Motor neuron (in vitro differentiated cells): Measurements from ENCODE around the gene ADCY7. TPM values are rescaled to one million over a fixed set of nuclear protein-coding genes. Genes with fewer than 3 reads are reported as not detected.
A peak's percentile ranks its signal among the peaks of the same experiment; 100 is the strongest.

Source experiments
- ATAC-seq, 8 experiments: fragments of 200-7000 bp; cut with Tn5 transposase; replicated peaks in 6 of 8; 2 replicates each; pipeline ENCODE4 v1.8.0; 2021; ENCODE audit warnings: mild to moderate bottlenecking in 8 of 8, moderate library complexity in 8 of 8
- H3K27ac ChIP-seq, 2 donors: fragments of 250-450 bp; sonication (Bioruptor Pico); 2 replicates each; pipeline ENCODE4 v1.9.0; 2021; ENCODE audit warnings: antibody characterized with exemption in 2 of 2, mild to moderate bottlenecking in 2 of 2, moderate library complexity in 1 of 2
- H3K4me1 ChIP-seq, 2 donors: fragments of 250-450 bp; sonication (Bioruptor Pico); replicated peaks in 1 of 2; 2 replicates each; pipeline ENCODE4 v1.6.1; 2021; ENCODE audit warnings: antibody characterized with exemption in 2 of 2, mild to moderate bottlenecking in 2 of 2, moderate library complexity in 1 of 2
- H3K4me3 ChIP-seq, 5 donors: fragments of 250-450 bp; sonication (Bioruptor Pico); 2 replicates each; pipeline ENCODE4 v1.9.0; 2021; ENCODE audit warnings: antibody characterized with exemption in 5 of 5, mild to moderate bottlenecking in 5 of 5, moderate library complexity in 4 of 5
- WGBS, 10 experiments: fragments of 450-650 bp; shearing (Covaris generic); methylation state at CpG; one replicate each; pipeline ENCODE4 v1.0.0; 2022; 5-methylcytosine and 5-hydroxymethylcytosine counted together
- in situ Hi-C, 9 experiments: fragments of 400-800 bp; cut with MboI; loops; one replicate each; pipeline ENCODE4 v1.15.0; 2021; ENCODE audit warnings: low sequenced_read_pairs in 9 of 9, low pct_unique_long_range_greater_than_20kb in 2 of 9; ENCODE audit not compliant: unreplicated experiment in 9 of 9
- total RNA-seq, 8 experiments: library from RNA; unstranded; fragments of 300-600 nt; gene quantifications; 2 replicates each; pipeline versions ENCODE4 v1.2.3 to v1.2.4, GENCODE V29; 2022

ADCY7 gene
- total RNA-seq, 8 experiments from 2014 or later: 4.1 to 17.9 (median 7.5) TPM

DNA sequence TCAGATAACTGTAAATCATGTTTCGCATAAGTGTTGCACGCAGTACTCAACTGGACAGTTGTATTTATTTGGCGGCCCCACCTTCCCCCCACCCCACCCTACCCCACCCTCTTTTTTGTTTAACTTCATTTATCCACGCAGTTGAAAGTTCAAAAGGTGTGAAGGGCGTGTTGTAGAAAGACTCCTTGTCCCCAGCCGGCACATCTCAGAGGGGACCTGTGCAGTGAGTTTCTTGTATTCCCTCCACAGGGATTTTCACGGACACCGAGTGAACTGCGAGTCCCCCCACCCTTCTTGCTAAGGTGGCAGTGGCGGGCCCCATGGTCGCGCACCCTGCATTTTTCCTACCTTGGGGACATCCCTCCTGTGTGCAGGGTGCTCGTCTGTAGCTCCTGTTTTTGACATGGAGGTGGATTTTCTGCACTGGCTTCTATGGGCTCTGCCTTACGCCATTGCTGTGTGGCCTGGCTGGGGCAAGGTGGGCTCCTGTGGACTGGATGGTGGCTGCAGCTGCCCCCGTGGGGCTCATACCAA lies 36.2 kb downstream of the ADCY7 start:
- peaks cover 4 to 7% of the 10 kb centered on the region in 2 donors for H3K4me1 ChIP-seq
- H3K27ac ChIP-seq: no peak overlapping the region
- in situ Hi-C loops: no loop called here
- ATAC-seq: peak in 1 of 8 experiments; percentile 9
- 63 to 100% (median 100%) methylated on average over 1 of the region's 15 CpGs; no CpG with 5 or more reads in 6 of the 10 experiments for WGBS, 10 experiments
- no peak overlapping the region for H3K4me3 ChIP-seq

DNA sequence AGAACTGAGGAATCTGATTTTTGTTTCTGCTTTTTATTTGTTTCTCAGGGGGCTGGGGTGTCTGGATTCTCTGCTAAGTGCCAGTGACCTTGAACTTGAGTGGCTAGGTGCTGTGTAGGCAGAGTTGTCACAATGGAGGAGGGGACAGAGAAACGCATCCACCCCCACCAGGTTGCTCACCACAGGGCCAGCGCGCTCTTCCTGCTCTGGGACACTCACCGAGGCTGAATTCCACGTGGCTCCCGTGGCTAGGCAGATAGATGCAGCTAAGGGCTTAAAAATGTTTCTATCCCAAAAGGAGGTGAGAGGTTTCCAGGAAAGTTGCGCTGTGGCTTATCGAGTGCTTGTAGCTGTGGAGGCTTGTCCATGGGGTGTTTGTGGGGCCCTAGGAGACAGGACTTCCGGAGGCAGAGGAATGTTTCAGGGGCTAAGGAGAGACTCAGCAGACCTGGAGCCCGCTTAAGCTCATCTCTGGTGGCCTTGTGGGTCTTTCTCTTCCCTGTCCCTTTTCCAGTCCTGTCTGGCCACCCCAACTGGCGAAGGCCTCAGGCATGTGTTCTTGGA lies 36.8 kb downstream of the ADCY7 start:
- in situ Hi-C loops: no loop called here
- WGBS, 10 experiments: 70 to 100% (median 91%) methylated on average over 1 to 9 of the region's 11 CpGs; no CpG with 5 or more reads in 3 of the 10 experiments
- Histone ChIP-seq H3K27ac (no peak overlapping the region), H3K4me3 (no peak overlapping the region), H3K4me1 (peaks cover 0 to 1% of the 10 kb centered on the region in 2 donors)
- no peak for ATAC-seq

DNA sequence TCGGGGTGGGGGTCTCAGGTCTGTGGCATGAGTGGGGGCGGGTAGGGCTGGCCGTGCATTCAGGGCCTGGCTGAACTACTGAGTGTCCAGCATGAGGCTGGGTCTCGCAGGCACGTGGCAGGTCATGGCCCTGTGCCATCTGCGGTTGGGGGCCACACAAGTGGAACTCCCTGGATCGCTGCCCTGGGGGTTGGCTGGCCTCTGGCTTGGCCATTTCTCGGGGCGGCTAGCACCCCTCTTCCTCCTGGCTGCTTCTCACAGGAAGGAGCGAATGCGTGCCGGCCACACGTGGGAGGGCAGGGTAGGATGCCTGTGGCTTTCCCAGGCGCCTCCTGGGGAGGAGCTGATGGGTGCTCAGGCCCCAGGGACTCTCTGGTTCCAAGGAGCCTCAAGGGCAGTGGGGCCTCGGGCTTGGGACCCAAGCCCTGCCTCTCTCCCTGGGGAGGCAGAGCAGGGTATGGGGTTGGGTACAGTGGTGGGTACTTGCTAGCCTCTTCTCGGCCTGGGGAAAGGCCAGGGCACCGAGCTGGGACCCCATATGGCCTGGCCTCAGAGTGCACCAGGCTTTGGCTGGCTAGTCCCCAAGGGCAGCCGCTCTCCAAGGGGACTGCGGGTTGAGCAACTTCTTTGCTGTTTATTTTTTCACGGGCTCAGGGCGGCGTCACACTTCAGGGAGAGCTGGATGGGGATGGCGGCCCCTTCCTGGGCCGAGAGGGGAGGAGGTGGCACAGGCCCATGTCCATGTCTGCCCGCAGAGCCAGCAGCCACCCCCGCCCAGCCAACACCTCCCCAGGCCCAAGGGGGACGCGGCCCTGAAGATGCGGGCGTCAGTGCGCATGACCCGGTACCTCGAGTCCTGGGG lies 37.5 kb downstream of the ADCY7 start:
- Histone ChIP-seq H3K27ac (no peak overlapping the region), H3K4me1 (no peaks in the 10 kb centered on the region), H3K4me3 (no peak overlapping the region)
- no peak for ATAC-seq
- 80 to 100% (median 86%) methylated on average over 1 to 5 of the region's 33 CpGs; no CpG with 5 or more reads in 5 of the 10 experiments for WGBS, 10 experiments
- in situ Hi-C loops: no loop called here

DNA sequence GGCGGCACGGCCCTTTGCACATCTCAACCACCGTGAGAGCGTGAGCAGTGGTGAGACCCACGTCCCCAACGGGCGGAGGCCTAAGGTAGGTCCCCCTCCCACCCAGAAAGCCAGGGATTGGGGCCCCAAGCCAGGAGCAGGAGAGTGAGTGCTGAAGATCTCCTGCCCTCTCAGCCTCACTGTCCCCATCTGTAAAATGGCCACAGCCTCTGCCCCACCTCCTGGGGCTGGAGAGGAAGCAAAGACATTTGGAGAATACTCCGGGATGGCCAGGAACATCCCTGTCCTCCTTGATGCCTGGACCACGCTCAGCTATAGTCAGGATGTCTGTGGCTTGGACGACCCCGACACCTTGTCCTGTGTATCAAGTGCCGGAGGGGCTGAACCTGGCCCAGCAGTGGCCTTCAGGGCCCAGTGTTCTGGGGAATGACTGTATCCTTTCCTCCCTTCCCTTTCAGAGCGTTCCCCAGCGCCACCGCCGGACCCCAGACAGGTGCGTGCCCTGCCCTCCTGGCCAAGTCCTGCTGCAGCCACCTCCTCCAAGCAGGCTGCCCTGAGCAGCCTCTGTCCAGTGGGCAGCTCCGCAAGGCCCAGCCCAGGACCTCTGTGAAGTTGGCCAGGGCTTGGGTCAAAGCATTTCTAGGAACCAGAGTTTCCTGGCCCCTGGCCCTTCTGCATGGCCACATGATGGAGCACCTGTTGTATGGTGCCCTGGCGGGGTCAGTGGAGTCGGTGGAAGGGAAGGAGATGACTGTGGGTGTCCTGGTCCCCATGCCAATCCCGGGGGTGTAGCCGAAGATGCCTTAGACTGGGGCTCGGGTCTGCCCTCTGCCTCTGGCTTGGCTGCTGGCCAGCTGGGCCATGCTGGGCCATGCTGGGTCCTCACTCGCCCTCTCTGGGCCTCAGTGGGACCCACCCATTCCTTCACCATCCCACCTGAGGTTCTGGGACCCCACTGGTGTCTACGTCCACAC lies 38.4 kb downstream of the ADCY7 start:
- no peak overlapping the region for H3K27ac ChIP-seq
- WGBS, 10 experiments: 80 to 100% (median 94%) methylated on average over 1 to 6 of the region's 25 CpGs; no CpG with 5 or more reads in 5 of the 10 experiments
- in situ Hi-C loops: no loop called here

DNA sequence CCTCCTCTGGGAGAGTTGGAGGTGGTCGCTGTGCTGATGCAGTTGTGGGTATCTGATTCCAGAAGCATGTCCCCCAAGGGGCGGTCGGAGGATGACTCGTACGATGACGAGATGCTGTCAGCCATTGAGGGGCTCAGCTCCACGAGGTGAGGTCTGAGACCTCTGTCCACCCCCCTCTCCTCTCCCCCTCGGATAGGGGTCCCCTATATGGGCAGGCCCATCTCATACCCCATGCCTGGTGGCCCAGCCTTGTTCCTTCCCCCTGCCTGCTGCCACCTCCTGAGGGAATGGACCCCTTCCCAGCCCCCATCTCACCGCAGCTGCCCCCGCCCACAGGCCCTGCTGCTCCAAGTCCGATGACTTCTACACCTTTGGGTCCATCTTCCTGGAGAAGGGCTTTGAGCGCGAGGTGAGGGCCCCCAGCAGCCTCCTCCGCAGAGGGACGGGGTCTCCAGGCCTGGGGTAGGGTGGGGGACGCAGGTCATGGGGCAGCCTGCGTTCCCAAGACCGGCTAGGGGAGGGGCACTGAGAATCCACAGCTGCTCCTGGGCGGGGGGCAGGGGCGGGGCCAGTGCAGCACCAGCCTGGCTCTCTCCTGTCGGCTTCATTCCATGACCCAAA lies 39.2 kb downstream of the ADCY7 start:
- Histone ChIP-seq H3K27ac (no peak overlapping the region), H3K4me3 (no peak overlapping the region), H3K4me1 (peaks cover 7 to 12% of the 10 kb centered on the region in 2 donors)
- in situ Hi-C loops: no loop called here
- 90% methylated on average over 2 of the region's 21 CpGs; no CpG with 5 or more reads in 9 of the 10 experiments for WGBS, 10 experiments
- no peak for ATAC-seq

More for the DNA sequence above, 38.4 kb downstream of the ADCY7 start:
- H3K4me1 ChIP-seq: peaks cover 3 to 5% of the 10 kb centered on the region in 2 donors
- H3K4me3 ChIP-seq: no peak overlapping the region
- ATAC-seq: no peak

DNA sequence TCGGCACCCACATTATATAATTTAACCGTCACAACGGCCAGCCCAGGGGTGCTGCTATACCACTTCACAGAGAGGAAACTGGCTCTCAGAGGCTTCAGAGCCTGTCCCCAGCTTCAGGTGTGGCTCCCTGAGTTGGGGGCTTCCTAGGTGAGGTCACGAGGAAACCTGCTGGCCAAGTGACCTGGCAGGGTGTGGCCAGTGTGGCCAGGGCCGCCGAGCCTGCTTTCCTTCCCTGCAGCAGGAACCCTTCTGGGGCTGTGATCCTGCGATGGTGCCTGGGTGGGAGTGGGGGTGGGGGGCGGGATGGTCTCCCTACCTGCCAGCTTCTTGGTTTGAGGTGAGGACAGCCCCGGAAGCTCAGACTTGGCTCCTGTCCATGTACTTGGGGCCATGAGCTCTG lies 39.9 kb downstream of the ADCY7 start:
- Histone ChIP-seq H3K4me3 (no peak overlapping the region), H3K4me1 (peaks cover 7 to 12% of the 10 kb centered on the region in 2 donors), H3K27ac (no peak overlapping the region)
- in situ Hi-C loops: no loop called here
- 97 to 100% methylated on average over 4 of the region's 9 CpGs; no CpG with 5 or more reads in 8 of the 10 experiments for WGBS, 10 experiments
- no peak for ATAC-seq

DNA sequence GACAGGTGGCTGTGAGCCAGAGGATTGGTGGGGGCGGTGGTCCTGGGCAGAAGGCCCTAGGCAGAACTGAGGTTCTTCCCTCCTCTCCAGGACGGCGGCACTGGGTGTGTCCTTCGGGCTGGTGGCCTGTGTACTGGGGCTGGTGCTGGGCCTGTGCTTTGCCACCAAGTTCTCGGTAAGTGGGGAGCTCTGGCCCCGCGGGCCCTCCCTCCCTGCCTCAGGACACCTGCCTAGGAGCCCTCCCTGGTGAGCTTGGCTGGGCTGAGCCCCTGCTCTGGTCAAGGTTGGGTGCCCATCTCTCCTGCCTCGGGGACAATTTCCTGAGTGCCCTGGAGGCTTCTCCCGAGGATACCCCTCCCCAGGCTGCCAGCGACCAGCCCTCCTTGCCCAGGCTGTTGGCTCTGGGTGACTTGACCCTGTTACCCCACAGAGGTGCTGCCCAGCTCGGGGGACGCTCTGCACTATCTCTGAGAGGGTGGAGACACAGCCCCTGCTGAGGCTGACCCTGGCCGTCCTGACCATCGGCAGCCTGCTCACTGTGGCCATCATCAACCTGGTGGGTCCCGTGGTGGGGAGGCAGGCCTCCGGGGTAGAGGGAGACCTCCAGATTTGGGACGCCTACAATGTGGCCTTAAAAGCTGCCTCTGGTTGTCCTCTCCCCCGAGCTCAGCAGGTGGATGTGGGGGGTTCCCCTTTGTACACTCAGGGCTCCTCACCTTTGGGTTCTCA lies 42.0 kb downstream of the ADCY7 start:
- WGBS, 10 experiments: 87 to 90% methylated on average over 2 to 3 of the region's 18 CpGs; no CpG with 5 or more reads in 8 of the 10 experiments
- Histone ChIP-seq H3K4me1 (peaks cover 7 to 12% of the 10 kb centered on the region in 2 donors), H3K4me3 (no peak overlapping the region), H3K27ac (no peak overlapping the region)
- in situ Hi-C loops: no loop called here
- ATAC-seq: no peak

DNA sequence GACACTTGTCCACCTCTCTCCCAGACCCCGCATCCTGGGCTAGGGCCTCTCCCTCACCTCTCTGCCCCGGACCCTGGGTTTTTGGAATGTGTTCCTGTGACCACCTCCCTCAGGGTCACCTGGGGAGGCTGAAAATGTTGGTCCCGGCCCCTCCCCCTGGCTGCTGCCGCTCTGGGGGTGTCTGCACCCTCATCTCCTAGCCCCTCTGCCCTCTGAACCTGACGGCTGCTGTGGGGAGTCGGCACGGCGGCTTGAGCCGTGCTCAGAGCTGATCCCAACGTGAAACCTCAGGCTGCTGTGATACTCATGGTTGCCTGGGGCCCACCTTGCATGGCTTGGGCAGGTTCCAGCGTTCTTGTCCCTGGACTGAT lies 42.8 kb downstream of the ADCY7 start:
- in situ Hi-C loops: no loop called here
- no peak overlapping the region for H3K4me3 ChIP-seq
- 67 to 93% (median 75%) methylated on average over 3 to 4 of the region's 11 CpGs; no CpG with 5 or more reads in 7 of the 10 experiments for WGBS, 10 experiments
- H3K4me1 ChIP-seq: peaks cover 7 to 12% of the 10 kb centered on the region in 2 donors
- no peak overlapping the region for H3K27ac ChIP-seq
- peak in 2 of 8 experiments; percentile 5 to 11 for ATAC-seq

DNA sequence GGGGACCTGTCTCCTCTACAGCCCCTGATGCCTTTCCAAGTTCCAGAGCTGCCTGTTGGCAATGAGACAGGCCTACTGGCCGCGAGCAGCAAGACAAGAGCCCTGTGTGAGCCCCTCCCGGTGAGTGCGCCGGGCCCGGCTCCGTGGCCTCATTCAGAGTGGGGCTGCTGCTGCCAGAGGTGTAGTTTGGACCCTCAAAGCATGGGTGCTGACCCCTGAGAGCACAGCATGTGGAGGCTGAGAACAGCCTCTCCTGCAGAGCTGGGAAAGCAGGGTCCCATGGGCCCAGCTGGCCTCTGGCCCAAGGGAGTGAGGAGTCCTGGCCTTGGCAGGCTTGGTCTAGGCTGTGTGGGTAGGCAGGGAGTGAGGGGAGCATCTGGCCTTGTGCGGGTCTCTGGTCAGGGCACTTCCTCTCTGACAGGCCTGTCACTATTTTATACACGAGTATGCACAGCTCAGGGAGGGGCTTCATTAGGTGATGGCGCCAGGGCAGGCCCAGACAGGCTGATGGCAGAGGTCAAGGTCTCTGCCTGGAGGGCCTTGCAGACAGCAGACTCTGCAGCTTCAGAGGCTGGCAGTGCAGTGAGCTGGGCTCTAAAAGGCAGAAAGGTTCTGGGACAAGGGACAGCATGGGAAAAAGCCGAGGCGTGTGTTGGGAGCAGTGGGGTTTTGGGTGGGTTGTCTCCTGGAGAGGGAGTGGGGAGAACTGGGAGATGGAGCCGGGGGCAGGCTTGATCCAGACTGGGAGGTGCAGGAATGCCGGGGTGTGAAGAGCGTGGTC lies 43.4 kb downstream of the ADCY7 start:
- in situ Hi-C loops: no loop called here
- Histone ChIP-seq H3K4me1 (peaks cover 7 to 12% of the 10 kb centered on the region in 2 donors), H3K27ac (no peak overlapping the region), H3K4me3 (no peak overlapping the region)
- WGBS, 10 experiments: 66 to 83% (median 80%) methylated on average over 1 to 4 of the region's 15 CpGs; no CpG with 5 or more reads in 5 of the 10 experiments
- peak in 7 of 8 experiments; percentile 9 to 62 (median 54) for ATAC-seq

DNA sequence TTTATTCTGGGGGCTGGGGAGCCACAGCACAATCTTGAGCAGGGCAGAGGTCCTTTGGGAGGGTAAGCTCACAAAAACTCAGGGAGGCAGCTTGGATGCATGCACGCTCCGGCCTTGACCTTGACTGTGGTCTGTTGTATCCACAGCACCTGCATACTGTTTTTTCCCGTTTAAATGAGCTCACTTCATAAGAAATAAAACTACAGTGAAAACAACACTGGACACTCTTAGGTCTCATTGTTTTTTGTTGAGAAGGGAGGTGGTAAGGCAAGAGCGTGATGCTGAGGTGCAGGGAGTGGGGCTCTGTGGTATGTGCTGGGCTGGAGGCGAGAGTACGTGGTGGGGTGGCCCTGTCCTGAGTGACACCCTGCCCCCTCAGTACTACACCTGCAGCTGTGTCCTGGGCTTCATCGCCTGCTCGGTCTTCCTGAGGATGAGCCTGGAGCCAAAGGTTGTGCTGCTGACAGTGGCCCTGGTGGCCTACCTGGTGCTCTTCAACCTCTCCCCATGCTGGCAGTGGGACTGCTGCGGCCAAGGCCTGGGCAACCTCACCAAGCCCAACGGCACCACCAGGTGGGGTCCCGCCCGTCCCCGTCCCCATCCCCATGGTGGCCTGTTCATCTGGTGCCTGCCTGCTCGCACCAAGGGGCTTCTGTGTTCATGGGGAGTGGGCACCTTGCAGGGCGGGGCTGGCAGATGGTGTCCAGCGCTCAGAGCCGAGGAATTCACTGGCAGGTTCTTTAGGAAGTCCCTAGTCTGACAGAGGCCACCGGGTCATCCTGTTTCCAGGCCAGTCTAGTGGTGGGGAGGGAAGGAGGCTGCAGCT lies 44.2 kb downstream of the ADCY7 start:
- in situ Hi-C loops: no loop called here
- WGBS, 10 experiments: 60 to 100% (median 91%) methylated on average over 1 to 6 of the region's 18 CpGs; no CpG with 5 or more reads in 4 of the 10 experiments
- Histone ChIP-seq H3K27ac (no peak overlapping the region), H3K4me3 (no peak overlapping the region), H3K4me1 (peaks cover 7 to 12% of the 10 kb centered on the region in 2 donors)
- peak in 3 of 8 experiments; percentile 7 to 15 (median 9) for ATAC-seq
